GM12801 (cell line): ENCODE data around the gene KIAA1191.

Source experiments
- TF ChIP-seq, protein P1 (sequence below): IDR thresholded peaks from one replicate; pipeline ENCODE4 v1.5.1; 2011; ENCODE audit warnings: control low read depth; ENCODE audit not compliant: insufficient read length; ENCODE audit errors: extremely low read depth

Gene KIAA1191

DNA sequence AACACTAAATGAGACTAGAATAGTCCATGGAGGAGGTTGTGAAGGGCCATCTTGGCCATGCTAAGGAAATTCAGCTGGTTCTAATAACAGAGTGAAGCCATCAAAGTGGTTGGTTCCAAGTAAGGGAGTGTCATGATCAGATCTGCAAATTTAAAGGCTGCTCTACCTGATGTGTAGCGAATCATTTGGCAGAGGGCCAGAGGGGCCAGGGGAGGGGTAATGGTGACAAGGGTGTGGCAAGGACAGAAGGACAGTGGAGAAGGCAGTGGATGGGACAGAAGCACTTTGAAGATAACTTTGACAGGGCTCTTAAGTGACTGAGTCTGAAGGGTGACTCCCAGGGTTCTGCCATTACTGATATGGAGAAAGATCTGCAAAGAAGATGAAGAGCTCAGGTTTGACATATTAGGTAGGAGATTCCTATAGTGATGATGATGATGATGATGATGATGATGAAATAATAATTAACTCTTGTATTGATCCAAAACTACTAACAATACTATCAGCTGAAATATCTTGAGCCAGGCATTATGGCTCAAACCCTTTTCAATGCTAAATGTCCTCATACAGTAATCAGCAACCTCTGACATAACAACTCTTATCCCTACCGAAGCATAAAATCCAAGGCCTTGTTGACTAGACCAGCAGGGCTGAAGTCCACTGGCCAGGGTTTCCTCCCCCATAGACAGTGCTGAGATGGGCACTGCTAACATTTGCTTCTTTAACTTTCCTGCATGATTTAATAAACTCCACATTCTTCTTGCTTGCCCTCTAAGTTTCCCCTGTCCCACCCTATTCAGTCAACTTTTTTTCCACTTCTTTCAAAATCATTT is 20.0 kb downstream of the KIAA1191 start:
- TF ChIP-seq, protein P1, sequence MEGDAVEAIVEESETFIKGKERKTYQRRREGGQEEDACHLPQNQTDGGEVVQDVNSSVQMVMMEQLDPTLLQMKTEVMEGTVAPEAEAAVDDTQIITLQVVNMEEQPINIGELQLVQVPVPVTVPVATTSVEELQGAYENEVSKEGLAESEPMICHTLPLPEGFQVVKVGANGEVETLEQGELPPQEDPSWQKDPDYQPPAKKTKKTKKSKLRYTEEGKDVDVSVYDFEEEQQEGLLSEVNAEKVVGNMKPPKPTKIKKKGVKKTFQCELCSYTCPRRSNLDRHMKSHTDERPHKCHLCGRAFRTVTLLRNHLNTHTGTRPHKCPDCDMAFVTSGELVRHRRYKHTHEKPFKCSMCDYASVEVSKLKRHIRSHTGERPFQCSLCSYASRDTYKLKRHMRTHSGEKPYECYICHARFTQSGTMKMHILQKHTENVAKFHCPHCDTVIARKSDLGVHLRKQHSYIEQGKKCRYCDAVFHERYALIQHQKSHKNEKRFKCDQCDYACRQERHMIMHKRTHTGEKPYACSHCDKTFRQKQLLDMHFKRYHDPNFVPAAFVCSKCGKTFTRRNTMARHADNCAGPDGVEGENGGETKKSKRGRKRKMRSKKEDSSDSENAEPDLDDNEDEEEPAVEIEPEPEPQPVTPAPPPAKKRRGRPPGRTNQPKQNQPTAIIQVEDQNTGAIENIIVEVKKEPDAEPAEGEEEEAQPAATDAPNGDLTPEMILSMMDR = no peak

DNA sequence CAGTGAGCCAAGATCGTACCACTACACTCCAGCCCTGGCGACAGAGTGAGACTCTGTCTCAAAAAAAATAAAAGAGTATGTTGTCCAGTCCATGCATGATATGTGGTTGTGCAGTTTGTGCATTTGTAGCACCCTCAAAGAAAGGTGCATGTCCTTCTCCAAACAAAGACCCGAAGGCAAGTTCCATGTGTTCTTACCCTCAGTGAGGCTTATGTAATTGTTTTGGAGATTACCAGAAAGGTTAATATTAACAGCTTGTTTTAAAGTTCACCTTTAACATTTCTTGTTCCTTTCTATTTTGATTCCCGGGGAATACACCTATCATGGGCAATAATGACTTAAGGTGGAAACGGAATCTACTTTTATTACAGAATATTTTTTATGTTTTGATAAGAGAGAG is 22.3 kb downstream of the KIAA1191 start:
- TF ChIP-seq, protein P1 = no peak

DNA sequence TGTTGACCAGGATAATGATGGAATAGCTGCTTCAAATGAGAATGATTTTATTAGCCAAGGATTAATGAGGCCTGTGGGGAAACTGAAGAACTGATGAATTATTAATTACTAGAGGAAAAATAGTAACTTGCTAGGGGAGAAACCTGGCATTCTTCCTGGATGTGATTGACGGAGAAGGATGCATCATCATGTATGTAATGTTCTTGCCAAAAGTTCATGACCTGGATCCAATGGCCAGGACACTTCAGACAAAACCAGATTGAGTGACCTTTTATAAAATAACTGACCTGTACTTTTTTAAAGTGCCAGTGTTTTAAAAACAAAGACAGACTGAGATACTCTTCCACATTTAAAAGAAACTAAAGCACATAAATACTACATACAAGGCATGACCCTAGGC is 23.7 kb downstream of the KIAA1191 start:
- TF ChIP-seq, protein P1 = no peak

DNA sequence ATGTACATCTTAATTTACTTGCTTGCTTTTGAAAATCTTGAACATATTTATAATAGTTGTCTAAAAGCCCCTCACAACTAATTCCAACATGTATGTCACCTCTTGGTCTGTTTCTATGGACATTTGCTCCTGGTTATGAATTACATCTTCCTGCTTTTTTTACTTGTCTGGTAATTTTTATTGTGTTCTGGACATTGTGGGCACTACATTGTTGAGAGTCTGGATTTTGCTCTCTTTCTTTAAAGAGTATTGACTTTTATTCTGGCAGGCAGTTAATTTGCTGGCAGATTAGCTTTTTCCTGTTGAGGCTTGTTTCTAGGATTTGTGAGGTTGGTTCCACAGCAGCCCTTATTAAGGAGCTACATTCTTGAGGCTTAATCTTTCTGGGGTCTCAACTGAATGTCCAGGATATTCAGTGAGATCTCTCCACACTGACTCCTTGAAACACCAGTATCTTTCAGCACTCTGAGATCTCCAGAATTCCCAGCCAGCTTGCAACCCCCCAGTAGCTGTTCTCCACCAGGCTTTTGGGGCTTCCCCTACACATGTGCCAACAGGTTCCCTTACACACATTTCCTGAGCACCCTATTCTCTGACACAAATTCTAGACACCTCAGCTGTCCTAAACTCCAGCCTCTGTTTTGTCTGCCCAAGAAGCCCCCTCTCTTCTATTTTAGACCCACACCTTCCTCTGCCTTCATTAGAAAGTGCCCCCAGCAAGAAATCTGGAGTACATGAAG is 27.4 kb downstream of the KIAA1191 start:
- TF ChIP-seq, protein P1 = no peak

DNA sequence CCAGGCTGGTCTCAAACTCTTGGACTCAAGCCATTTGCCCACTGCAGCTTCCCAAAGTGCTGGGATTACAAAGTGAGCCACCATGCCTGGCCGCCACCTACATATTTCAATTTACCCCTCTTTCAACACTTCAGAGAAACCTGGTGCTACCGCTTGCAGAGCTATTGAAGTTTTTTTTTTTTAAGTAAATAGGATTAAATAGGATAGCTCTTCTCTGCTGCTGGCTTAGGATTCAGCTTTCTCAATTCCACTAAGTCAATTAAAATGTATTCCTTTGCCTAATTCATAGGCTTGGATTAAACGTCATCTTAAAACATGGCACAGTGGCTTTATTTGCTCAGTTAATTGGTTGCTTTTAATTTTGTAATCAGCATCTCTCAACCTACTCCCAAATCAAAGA is 41.0 kb downstream of the KIAA1191 start:
- TF ChIP-seq, protein P1 = no peak

DNA sequence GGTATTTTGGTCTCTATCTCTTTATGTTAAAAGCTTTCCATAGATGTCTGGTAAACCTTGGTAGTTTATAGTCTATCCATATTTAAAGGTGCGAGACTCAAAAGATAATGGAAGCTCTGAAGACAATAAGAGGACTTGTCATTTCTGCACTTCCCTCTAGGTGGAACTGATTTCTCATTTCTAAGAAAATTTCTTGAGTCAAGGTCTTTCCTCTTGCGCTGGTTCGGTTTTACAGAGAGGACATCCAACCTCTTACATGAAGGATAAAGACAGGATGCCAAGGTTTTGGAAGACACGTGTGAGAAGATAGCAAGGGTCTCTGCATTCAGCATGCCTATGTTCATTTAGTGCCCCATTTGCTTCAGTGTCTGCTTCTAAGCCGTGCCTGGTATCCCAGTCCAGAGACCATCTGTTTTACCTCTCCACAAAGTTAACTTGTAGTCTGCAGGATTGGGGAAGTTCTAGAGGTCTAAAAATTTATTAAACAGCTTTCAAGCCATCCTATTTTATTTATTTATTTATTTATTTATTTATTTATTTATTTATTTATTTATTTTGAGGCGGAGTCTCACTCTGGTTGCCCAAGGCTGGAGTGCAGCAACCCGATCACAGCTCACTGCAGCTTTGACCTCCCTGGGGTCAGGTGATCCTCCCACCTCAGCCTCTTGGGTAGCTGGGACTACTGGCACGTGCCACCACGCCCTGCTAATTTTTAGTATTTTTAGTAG is 41.6 kb downstream of the KIAA1191 start:
- TF ChIP-seq, protein P1 = no peak
